Psoas muscle (tissue), 8 donors: ENCODE data around the gene CEP63. TPM values are rescaled to one million over a fixed set of nuclear protein-coding genes. Genes with fewer than 3 reads are reported as not detected.

Experiments used
- ATAC-seq, 4 donors: fragments of 200-7000 bp; cut with Tn5 transposase; one replicate each; pipeline ENCODE4 v1.9.1; 2020; ENCODE audit warnings: moderate library complexity in 3 of 4, mild to moderate bottlenecking in 2 of 4
- DNase-seq, 2 donors: peaks; one replicate each; pipeline ENCODE4 v3.0.0-alpha.2; 2020
- H3K27ac ChIP-seq: fragments of 200-600 bp; one replicate; pipeline ENCODE4 v1.8.0; 2022
- H3K27me3 ChIP-seq, 3 donors: fragments of 200-600 bp in 1 of 3; one replicate each; pipeline versions ENCODE4 v1.6.1 to v1.8.0; 2013 to 2022; ENCODE audit warnings: low read length in 2 of 3, mild to moderate bottlenecking in 2 of 3, moderate library complexity in 1 of 3; ENCODE audit not compliant: insufficient read depth in 3 of 3
- H3K36me3 ChIP-seq, 2 donors: fragments of 200-600 bp in 1 of 2; one replicate each; pipeline versions ENCODE4 v1.6.1 to v1.8.0; 2013 to 2022; ENCODE audit warnings: low read depth in 1 of 2, mild to moderate bottlenecking in 1 of 2, moderate library complexity in 1 of 2; ENCODE audit not compliant: insufficient read depth in 1 of 2
- H3K4me1 ChIP-seq: fragments of 200-600 bp; one replicate; pipeline ENCODE4 v1.8.0; 2022
- H3K4me3 ChIP-seq: fragments of 200-600 bp; one replicate; pipeline ENCODE4 v1.8.0; 2022; ENCODE audit warnings: mild to moderate bottlenecking
- H3K9me3 ChIP-seq: fragments of 200-600 bp; one replicate; pipeline ENCODE4 v1.8.0; 2022
- WGBS, 3 donors: extraction: QIAGEN DNeasy Blood & Tissue Kit; methylation state at CpG; one replicate each; pipeline versions ENCODE4 v1.1.6 to v1.1.7; 2013; 5-methylcytosine and 5-hydroxymethylcytosine counted together
- intact Hi-C, 2 donors: fragments of 100-400 bp; cut with DNase I; formaldehyde crosslinking; loops; one replicate each; pipeline versions ENCODE4 v1.11.0 to v1.14.2; 2022
- long read RNA-seq, 2 donors: library from polyadenylated mRNA; unstranded; transcript quantifications; one replicate each; pipeline ENCODE4 v2.0.0, GENCODE V29; 2021
- polyA plus RNA-seq, 3 donors: library from polyadenylated mRNA; stranded (reverse); fragments of 200-250 nt; gene quantifications; one replicate each; pipeline ENCODE4 v1.2.3, GENCODE V29; 2013
- total RNA-seq, 4 donors: library from RNA; stranded (reverse); fragmentation: NEBNext Ultra II Directional in 2 of 4; extraction: Animal tissue kit (Norgen Biotek cat#: 25700) in 2 of 4; gene quantifications; one replicate each; pipeline versions ENCODE4 v1.2.1 to v1.2.4, GENCODE V29; 2021 to 2023
- TF ChIP-seq, protein P1 (sequence below): fragments of 200-600 bp; IDR thresholded peaks from one replicate; pipeline ENCODE4 v1.8.0; 2022; ENCODE audit warnings: antibody characterized with exemption
- donor health status: healthy with polysubstance abuse.
- donor health status: DM: no; HTN: no; CAD: no; lungs with moderate emphysema.
- donor health status: Bipolar disorder and iron deficiency.
- donor health status: healthy.
- donor health status: DM: yes; HTN: yes; CAD: no.
- donor health status: DM: no; HTN: no; CAD: no.
- donor health status: DM: no; HTN: no; CAD: no.
- donor health status: DM: yes; HTN: yes; CAD: no.

Gene CEP63
- total RNA-seq: 10 to 100 TPM; 26.6 to 37.9 (median 30.6) TPM
- 10 to 100 TPM; 26.5 to 51.3 (median 28.0) TPM for polyA plus RNA-seq
- long read RNA-seq, donor 1, transcript CEP63-201 (12 exons, 2,056 nt): major isoform, 5 of 22 reads
- long read RNA-seq, donor 1, partial matches to known transcripts: 5 of 22 reads
- long read RNA-seq, donor 1, other reads (novel, unspliced or antisense): 12 of 22 reads
- long read RNA-seq, donor 2, transcript CEP63-201 (12 exons, 2,056 nt): major isoform, 15 of 65 reads
- long read RNA-seq, donor 2, transcript CEP63-203 (12 exons, 1,835 nt): minor isoform, 6 of 65 reads
- long read RNA-seq, donor 2, partial matches to known transcripts: 19 of 65 reads
- long read RNA-seq, donor 2, other reads (novel, unspliced or antisense): 23 of 65 reads

DNA sequence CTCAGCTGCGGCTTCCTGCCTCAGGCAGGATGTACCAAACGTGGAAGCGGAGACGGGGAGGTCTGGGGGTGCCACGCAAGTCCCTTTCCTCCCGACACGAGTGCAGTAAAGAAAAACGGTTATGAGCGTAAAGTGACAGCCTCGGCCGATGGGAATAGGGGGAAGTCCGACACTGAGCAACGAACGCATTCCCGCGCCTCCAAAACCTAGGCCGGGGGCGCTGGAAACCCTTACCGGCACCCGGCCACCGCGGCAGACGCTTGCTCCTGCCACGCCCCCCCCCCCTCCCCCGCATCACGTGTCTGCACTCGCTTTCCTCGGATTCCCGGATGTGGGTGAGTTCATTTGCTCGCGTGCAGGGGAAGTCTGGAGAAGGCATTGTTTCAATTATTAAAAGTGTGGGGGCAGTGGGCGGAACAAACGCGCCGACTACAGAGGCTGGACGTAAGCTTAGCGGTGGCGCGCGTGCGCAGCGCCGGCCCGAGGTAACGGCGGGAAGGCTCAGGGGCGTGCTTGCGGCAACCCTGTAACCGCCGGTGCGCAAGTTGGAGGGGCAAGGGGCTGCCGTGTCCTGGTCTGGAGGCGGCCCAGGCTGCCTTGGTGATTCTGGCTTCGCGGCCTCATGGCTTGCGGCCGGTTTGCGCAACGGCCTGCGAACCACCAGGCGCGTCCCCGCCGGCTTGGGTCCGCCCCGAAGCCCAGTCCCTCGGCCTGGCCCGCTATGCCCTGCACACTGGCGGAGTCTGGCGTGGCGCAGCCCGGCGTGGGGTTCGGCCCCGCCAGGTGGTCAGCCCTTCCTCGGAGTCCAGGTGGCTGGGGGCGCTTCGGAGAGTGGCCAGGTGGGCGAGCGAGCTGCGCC is at the start of gene CEP63, which contains the start of gene ANAPC13:
TSS of gene CEP63 (plus strand) at position 340 of the 859 bp plus-strand sequence. CDS start 9,264 bp downstream, outside the sequence.
TSS of gene ANAPC13 (minus strand) at position 268 of the 859 bp plus-strand sequence. CDS start 3,081 bp downstream, outside the sequence.
- 0% methylated on average over 64 to 81 of the region's 81 CpGs for WGBS, 3 donors
- TF ChIP-seq, protein P1, sequence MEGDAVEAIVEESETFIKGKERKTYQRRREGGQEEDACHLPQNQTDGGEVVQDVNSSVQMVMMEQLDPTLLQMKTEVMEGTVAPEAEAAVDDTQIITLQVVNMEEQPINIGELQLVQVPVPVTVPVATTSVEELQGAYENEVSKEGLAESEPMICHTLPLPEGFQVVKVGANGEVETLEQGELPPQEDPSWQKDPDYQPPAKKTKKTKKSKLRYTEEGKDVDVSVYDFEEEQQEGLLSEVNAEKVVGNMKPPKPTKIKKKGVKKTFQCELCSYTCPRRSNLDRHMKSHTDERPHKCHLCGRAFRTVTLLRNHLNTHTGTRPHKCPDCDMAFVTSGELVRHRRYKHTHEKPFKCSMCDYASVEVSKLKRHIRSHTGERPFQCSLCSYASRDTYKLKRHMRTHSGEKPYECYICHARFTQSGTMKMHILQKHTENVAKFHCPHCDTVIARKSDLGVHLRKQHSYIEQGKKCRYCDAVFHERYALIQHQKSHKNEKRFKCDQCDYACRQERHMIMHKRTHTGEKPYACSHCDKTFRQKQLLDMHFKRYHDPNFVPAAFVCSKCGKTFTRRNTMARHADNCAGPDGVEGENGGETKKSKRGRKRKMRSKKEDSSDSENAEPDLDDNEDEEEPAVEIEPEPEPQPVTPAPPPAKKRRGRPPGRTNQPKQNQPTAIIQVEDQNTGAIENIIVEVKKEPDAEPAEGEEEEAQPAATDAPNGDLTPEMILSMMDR: no peak
- Histone ChIP-seq H3K4me3 (peak within 1 kb of the TSS; percentile 93), H3K9me3 (no peaks in the 10 kb centered on the region), H3K27me3 (no peaks in the 10 kb centered on the region), H3K4me1 (peaks cover 37% of the 10 kb centered on the region), H3K27ac (peak within 1 kb of the TSS; percentile 97), H3K36me3 (peaks cover 0 to 18% of the 10 kb centered on the region in 2 donors)
- peak; percentile 92 to 96 for DNase-seq
- peak; percentile 90 to 93 (median 92) for ATAC-seq
- intact Hi-C loops: no loop called here

DNA sequence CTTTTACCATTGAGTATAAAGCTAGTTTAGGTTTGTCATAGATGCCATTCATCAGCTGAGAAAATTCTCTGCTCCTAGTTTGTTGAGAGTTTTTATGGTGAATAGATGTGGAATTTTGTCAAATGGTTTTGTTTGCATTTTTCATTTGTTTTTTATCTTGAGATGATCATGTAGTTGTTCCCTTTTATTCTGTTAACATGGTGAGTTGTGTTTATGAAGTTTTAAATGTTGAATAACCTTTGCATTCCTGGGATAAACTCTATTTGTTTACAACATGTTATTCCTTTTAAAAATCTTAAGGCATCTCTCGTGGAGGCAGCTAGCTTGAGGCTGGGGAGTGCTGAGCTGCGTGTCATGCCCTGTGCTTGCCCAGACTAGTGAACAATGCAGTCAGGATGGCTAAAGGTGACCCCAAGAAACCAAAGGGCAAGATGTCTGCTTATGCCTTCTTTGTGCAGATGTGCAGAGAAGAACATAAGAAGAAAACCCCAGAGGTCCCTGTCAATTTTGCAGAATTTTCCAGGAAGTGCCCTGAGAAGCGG is 48.6 kb upstream of the CEP63 start:
- Histone ChIP-seq H3K9me3 (no peaks in the 10 kb centered on the region), H3K27ac (no peak overlapping the region), H3K36me3 (no peaks in the 10 kb centered on the region), H3K4me3 (no peak overlapping the region), H3K27me3 (no peaks in the 10 kb centered on the region), H3K4me1 (no peaks in the 10 kb centered on the region)
- DNase-seq (no peak), ATAC-seq (no peak)
- 78 to 83% (median 81%) methylated on average over 3 of the region's 3 CpGs for WGBS, 3 donors
- intact Hi-C loops: no loop called here
- TF ChIP-seq, protein P1: no peak

DNA sequence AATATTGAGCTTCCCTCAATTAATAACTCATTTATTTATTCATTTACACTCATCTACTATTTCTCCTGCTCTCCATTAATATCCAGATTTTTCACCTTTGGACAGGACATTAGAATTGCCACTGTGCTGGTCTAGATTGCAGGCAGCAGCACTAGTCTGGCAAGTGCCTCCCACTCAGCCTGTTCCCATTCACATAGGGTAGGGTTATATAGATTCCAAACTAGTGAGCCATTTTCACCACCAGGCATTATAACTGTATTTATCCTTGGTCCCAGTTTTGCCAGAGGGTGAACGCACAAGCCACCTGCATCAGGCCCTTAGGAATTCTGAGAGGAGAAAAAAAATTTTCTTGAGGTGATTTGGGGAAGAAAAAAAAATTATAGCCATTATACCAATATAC is 44.5 kb upstream of the CEP63 start:
- Histone ChIP-seq H3K27ac (no peak overlapping the region), H3K4me3 (no peak overlapping the region), H3K27me3 (no peaks in the 10 kb centered on the region), H3K9me3 (no peaks in the 10 kb centered on the region), H3K4me1 (peaks cover under 1% of the 10 kb centered on the region), H3K36me3 (no peaks in the 10 kb centered on the region)
- WGBS, 3 donors: 82 to 100% (median 85%) methylated on average over 1 of the region's 1 CpG
- ATAC-seq: no peak
- no peak for DNase-seq
- intact Hi-C loops: no loop called here
- TF ChIP-seq, protein P1: no peak

DNA sequence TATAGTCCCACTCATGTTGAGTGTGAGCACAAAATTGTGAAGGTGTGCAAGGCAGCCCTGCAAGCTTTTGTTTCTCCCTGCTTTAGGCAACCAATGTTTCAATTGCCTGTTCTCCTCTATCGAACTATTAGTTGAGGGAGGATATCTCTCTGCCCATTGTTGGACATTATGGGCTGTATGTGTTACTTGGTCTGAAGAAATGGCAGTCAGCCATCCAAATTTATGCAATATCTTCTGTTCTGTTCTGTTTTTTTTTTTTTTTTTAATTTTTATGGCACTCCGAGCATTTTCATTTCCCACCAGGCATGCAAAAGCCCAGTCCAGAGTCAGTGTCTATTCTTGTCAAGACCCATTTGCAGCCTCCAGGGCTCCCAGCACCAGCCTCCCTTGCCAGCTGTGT is 44.0 kb upstream of the CEP63 start:
- H3K9me3 ChIP-seq: no peaks in the 10 kb centered on the region
- DNase-seq (no peak), ATAC-seq (no peak)
- H3K4me1 ChIP-seq: peaks cover 5% of the 10 kb centered on the region
- intact Hi-C loops: no loop called here
- 82 to 89% (median 86%) methylated on average over 2 of the region's 2 CpGs for WGBS, 3 donors
- no peaks in the 10 kb centered on the region for H3K27me3 ChIP-seq
- H3K27ac ChIP-seq: no peak overlapping the region
- TF ChIP-seq, protein P1: no peak
- no peak overlapping the region for H3K4me3 ChIP-seq
- no peaks in the 10 kb centered on the region for H3K36me3 ChIP-seq
